ENCODE measurements around the gene PTPN21.

- TF ChIP-seq CTCF (IDR thresholded peaks at IDR 0.05) (no peak), MYC (IDR thresholded peaks at IDR 0.05; ENCODE audit: borderline replicate concordance, low read length) (no peak), CHD2 (IDR thresholded peaks at IDR 0.05; ENCODE audit: low read length, partially characterized antibody) (no peak), MAFK (IDR thresholded peaks at IDR 0.05; ENCODE audit: partially characterized antibody) (no peak), NR3C1 (IDR thresholded peaks at IDR 0.05) (no peak), POLR2A (IDR thresholded peaks at IDR 0.05; ENCODE audit: low read length) (no peak), EP300 (IDR thresholded peaks at IDR 0.05) (no peak), MAZ (IDR thresholded peaks at IDR 0.05; ENCODE audit: borderline replicate concordance, low read depth, low read length) (no peak), ELK1 (IDR thresholded peaks at IDR 0.05; ENCODE audit: low read depth, low read length) (no peak), RAD21 (conservative IDR thresholded peaks at IDR 0.05 in 1 of 2, IDR thresholded peaks at IDR 0.05 in 1 of 2) (no peak)
Measured at GRCh38 chr14:88468406-88468805, 86.4 kb downstream of the PTPN21 start.
